Activated CD8-positive, alpha-beta T cell treated with anti-CD3 and anti-CD28 coated beads, Interleukin-2, amount 10 ng/mL, durations not matched to agents 7 days and 5 days (primary cell): ENCODE results near the gene AKT3. TPM values are rescaled to one million over a fixed set of nuclear protein-coding genes. Genes with fewer than 3 reads are reported as not detected.
"Not testable (repeated sequence)": the region's sequence is repeated elsewhere in the genome, so short reads cannot be mapped to it uniquely, and the experiment has no call there.

Experiments used
- ATAC-seq: fragments of 150-1000 bp; cut with Tn5 transposase; one replicate; pipeline ENCODE4 v1.10.0; 2021; ENCODE audit warnings: moderate library complexity
- CTCF ChIA-PET: fragments of 350-600 bp; sonication (Branson Sonifier 250); formaldehyde crosslinking; loops from one replicate; lab custom pipeline; 2021; ENCODE audit warnings: antibody characterized with exemption; lab: Charles Lee
- POLR2A ChIA-PET: fragments of 350-600 bp; sonication (Branson Sonifier 250); formaldehyde crosslinking; loops from one replicate; lab custom pipeline; 2021; ENCODE audit warnings: antibody characterized with exemption; lab: Charles Lee
- DNase-seq: peaks from one replicate; pipeline ENCODE4 v3.0.0-alpha.2; 2020
- H3K27ac Mint-ChIP-seq: one replicate; pipeline ENCODE4 v1.8.0; 2021; ENCODE audit warnings: mild to moderate bottlenecking, mixed read lengths
- H3K27me3 Mint-ChIP-seq: one replicate; pipeline ENCODE4 v1.8.0; 2021; ENCODE audit warnings: low read depth, mixed read lengths
- H3K36me3 Mint-ChIP-seq: one replicate; pipeline ENCODE4 v1.8.0; 2021; ENCODE audit warnings: low read depth, mixed read lengths
- H3K4me1 Mint-ChIP-seq: one replicate; pipeline ENCODE4 v1.8.0; 2021; ENCODE audit warnings: low read depth, mixed read lengths
- H3K4me3 Mint-ChIP-seq: one replicate; pipeline ENCODE4 v1.8.0; 2021; ENCODE audit warnings: mild to moderate bottlenecking, mixed read lengths
- H3K9me3 Mint-ChIP-seq: one replicate; pipeline ENCODE4 v1.8.0; 2022; ENCODE audit warnings: mixed read lengths; ENCODE audit not compliant: insufficient read depth
- total RNA-seq, 2 experiments: library from RNA; stranded (reverse); gene quantifications; one replicate each; pipeline ENCODE4 v1.2.3, GENCODE V29; 2021

AKT3 gene
- 10 to 100 TPM; 23.9 to 25.2 TPM for total RNA-seq

- no peak for DNase-seq
- ATAC-seq = peak; percentile 74
- peak within 1 kb of the TSS; percentile 82 for H3K27ac Mint-ChIP-seq
- no peaks in the 10 kb centered on the region for H3K9me3 Mint-ChIP-seq
- H3K4me3 Mint-ChIP-seq = peak within 1 kb of the TSS; percentile 86
- ChIA-PET CTCF (no interaction called here), POLR2A (interaction anchor here (0.6 to 1.2 kb wide), 3 partner anchors 67 to 596 kb away, joined by 3 read pairs; no protein-coding TSS in a partner anchor)
- peaks cover 6% of the 10 kb centered on the region for H3K27me3 Mint-ChIP-seq
- peaks cover 27% of the 10 kb centered on the region for H3K4me1 Mint-ChIP-seq
- H3K36me3 Mint-ChIP-seq = peaks cover 5% of the 10 kb centered on the region
Measured at GRCh38 chr1:243850202-243850451, at the start of gene AKT3. Gene AKT3, minus strand, starts transcription at chr1:243850243. Its CDS starts 7,073 bp downstream, at chr1:243843170.

DNA sequence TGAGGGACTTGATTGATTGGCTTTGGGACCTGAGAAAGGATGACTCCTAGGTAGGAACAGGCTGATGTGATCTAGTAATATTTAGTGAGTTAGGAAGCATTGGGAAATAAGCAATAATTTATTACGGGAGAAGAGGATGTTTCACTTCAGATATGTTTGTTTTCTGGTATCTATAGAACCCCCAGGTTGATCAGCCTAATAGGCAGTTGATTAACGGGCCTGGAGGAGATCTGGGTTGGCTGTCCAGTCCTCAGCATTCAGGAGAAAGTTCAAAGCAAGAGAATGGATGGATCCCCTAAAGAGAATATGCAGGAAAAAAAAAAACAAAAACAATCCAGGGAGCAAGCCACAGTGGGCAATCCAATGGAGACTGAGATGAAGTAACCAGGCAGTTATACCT is 48.2 kb upstream of the AKT3 start:
- no peak for ATAC-seq
- no peaks in the 10 kb centered on the region for H3K9me3 Mint-ChIP-seq
- no peak for DNase-seq
- no peak overlapping the region for H3K4me3 Mint-ChIP-seq
- POLR2A ChIA-PET = no interaction called here
- H3K27ac Mint-ChIP-seq = no peak overlapping the region
- CTCF ChIA-PET = no interaction called here
- no peaks in the 10 kb centered on the region for H3K36me3 Mint-ChIP-seq
- no peaks in the 10 kb centered on the region for H3K4me1 Mint-ChIP-seq
- no peaks in the 10 kb centered on the region for H3K27me3 Mint-ChIP-seq

DNA sequence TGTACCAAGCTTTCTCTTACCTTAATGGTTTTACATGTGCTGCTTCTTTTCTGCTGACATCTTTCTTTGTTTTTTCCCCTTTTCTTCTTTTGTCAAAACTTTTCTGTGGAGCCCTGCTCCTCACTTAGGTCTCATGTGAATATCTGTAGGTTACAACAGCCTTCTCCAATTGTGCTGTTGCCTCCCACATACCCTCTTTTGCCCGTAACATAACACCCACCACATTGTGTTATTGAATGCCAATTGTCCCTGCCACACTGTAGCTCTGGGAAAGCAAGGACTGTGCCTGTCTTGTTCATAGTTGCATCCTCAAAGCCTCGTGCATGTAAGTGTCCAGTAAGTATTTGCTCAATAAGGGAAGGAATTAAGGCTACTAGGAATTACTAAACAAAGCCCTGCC is 46.3 kb upstream of the AKT3 start:
- no peaks in the 10 kb centered on the region for H3K36me3 Mint-ChIP-seq
- no peak overlapping the region for H3K27ac Mint-ChIP-seq
- no peaks in the 10 kb centered on the region for H3K9me3 Mint-ChIP-seq
- ATAC-seq = no peak
- CTCF ChIA-PET = no interaction called here
- no peak for DNase-seq
- H3K27me3 Mint-ChIP-seq = no peaks in the 10 kb centered on the region
- H3K4me1 Mint-ChIP-seq = no peaks in the 10 kb centered on the region
- POLR2A ChIA-PET = no interaction called here
- no peak overlapping the region for H3K4me3 Mint-ChIP-seq

DNA sequence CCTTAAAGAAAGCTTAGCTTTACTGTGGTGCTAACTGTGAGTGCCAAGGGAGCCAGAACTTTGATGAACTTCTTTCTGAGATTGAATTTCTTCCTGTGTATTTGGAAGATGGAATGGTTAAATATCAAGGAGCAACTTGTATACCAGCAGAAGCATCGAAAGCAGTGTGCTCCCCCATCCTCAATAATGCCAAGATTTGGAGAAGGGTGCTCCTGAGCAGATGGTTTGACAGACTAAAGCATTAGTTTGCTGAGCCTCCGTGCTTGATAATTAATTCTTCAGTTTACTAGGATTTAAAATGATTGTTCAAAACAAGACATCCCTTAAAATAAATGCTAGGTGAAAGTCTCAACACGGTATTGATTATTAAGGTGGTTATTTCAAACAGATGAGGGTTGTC is 42.4 kb upstream of the AKT3 start:
- DNase-seq (no peak), ATAC-seq (no peak)
- Mint-ChIP-seq H3K27ac (no peak overlapping the region), H3K9me3 (no peaks in the 10 kb centered on the region), H3K4me3 (no peak overlapping the region), H3K36me3 (no peaks in the 10 kb centered on the region), H3K4me1 (no peaks in the 10 kb centered on the region), H3K27me3 (peaks cover 6% of the 10 kb centered on the region)
- ChIA-PET POLR2A (no interaction called here), CTCF (no interaction called here)

DNA sequence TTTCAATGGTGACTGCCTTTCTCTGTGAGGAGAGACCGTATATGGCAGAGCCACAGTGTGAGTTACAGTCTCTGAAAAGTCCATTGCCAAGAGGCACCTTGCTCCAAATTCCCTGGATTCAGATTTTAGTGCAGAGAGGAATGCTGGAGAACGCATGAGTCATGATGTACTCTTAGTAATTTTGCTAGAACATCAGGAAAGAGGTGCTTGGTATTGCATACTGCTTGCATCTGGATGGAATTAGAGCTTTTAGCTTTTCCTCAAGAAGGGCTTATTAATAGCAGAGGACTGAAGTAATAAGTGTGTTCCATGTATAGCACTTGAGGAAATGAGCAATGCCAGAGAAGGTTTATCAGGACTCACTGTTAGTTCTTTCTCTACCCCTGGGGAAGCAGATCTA is 40.5 kb upstream of the AKT3 start:
- H3K4me1 Mint-ChIP-seq = no peaks in the 10 kb centered on the region
- no peak for DNase-seq
- POLR2A ChIA-PET = no interaction called here
- ATAC-seq = no peak
- no peak overlapping the region for H3K4me3 Mint-ChIP-seq
- CTCF ChIA-PET = no interaction called here
- no peak overlapping the region for H3K27ac Mint-ChIP-seq
- no peaks in the 10 kb centered on the region for H3K36me3 Mint-ChIP-seq
- H3K9me3 Mint-ChIP-seq = no peaks in the 10 kb centered on the region
- peaks cover 6% of the 10 kb centered on the region for H3K27me3 Mint-ChIP-seq

GRCh38 chr1:243885806-243886205 is 35.8 kb upstream of the AKT3 start:
- Mint-ChIP-seq H3K4me1 (no peaks in the 10 kb centered on the region), H3K36me3 (no peaks in the 10 kb centered on the region), H3K4me3 (no peak overlapping the region), H3K9me3 (no peaks in the 10 kb centered on the region), H3K27ac (no peak overlapping the region), H3K27me3 (peaks cover 6% of the 10 kb centered on the region)
- DNase-seq (no peak), ATAC-seq (no peak)
- CTCF ChIA-PET = interaction anchor here (1.0 kb wide), 1 partner anchor 19 kb away, joined by 3 read pairs; no protein-coding TSS in a partner anchor
- POLR2A ChIA-PET = no interaction called here

- ChIA-PET POLR2A (no interaction called here), CTCF (no interaction called here)
- Mint-ChIP-seq H3K36me3 (no peaks in the 10 kb centered on the region), H3K27ac (no peak overlapping the region), H3K9me3 (no peaks in the 10 kb centered on the region), H3K4me3 (no peak overlapping the region), H3K27me3 (no peaks in the 10 kb centered on the region), H3K4me1 (no peaks in the 10 kb centered on the region)
- ATAC-seq (no peak), DNase-seq (no peak)
Measured at GRCh38 chr1:243884603-243885002, 34.6 kb upstream of the AKT3 start.

- no peaks in the 10 kb centered on the region for H3K36me3 Mint-ChIP-seq
- H3K27ac Mint-ChIP-seq = no peak overlapping the region
- POLR2A ChIA-PET = no interaction called here
- no peaks in the 10 kb centered on the region for H3K9me3 Mint-ChIP-seq
- H3K4me3 Mint-ChIP-seq = no peak overlapping the region
- no peaks in the 10 kb centered on the region for H3K4me1 Mint-ChIP-seq
- DNase-seq = no peak
- no peaks in the 10 kb centered on the region for H3K27me3 Mint-ChIP-seq
- ATAC-seq = no peak
- CTCF ChIA-PET = no interaction called here
Measured at GRCh38 chr1:243883551-243883950, 33.5 kb upstream of the AKT3 start.

- H3K27ac Mint-ChIP-seq = no peak overlapping the region
- no peaks in the 10 kb centered on the region for H3K4me1 Mint-ChIP-seq
- no peak for DNase-seq
- H3K9me3 Mint-ChIP-seq = no peaks in the 10 kb centered on the region
- H3K36me3 Mint-ChIP-seq = no peaks in the 10 kb centered on the region
- CTCF ChIA-PET = no interaction called here
- no peaks in the 10 kb centered on the region for H3K27me3 Mint-ChIP-seq
- H3K4me3 Mint-ChIP-seq = no peak overlapping the region
- POLR2A ChIA-PET = no interaction called here
- ATAC-seq = no peak
Measured at GRCh38 chr1:243882276-243882675, 32.2 kb upstream of the AKT3 start.

- H3K4me1 Mint-ChIP-seq, H3K27ac Mint-ChIP-seq, ATAC-seq, H3K27me3 Mint-ChIP-seq, H3K4me3 Mint-ChIP-seq, H3K36me3 Mint-ChIP-seq, H3K9me3 Mint-ChIP-seq, POLR2A ChIA-PET, CTCF ChIA-PET, DNase-seq: not testable (repeated sequence)
Measured at GRCh38 chr1:243877058-243877457, 27.0 kb upstream of the AKT3 start.

GRCh38 chr1:243855616-243856318 is 5.7 kb upstream of the AKT3 start:
- Mint-ChIP-seq H3K27me3 (peaks cover 16% of the 10 kb centered on the region), H3K36me3 (no peaks in the 10 kb centered on the region), H3K4me3 (no peak overlapping the region), H3K9me3 (no peaks in the 10 kb centered on the region), H3K27ac (no peak overlapping the region), H3K4me1 (peaks cover 14% of the 10 kb centered on the region)
- ChIA-PET POLR2A (no interaction called here), CTCF (interaction anchor here (0.8 to 1.1 kb wide), 2 partner anchors 61 to 512 kb away, joined by 3 read pairs; no protein-coding TSS in a partner anchor)
- no peak for DNase-seq
- ATAC-seq = no peak

DNA sequence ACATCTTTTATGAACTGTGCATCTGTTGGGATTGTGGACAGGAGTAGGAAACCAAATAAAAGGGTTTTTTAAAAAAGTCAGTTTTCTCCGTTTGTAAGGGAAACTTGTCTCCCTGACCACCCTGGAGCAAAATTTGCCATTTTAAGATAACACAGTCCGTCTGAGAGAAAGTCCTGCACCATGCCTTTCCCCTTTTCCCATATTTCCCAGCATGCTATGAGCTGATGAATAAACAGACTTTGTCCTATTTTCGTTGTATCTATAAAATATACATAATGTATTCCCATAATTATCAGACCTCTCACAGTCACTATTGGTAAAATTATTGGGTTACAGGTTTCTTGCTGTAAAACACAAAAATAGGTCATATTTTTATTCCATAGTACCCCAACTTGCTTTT is 1.7 kb upstream of the AKT3 start:
- no peak for ATAC-seq
- POLR2A ChIA-PET = no interaction called here
- CTCF ChIA-PET = no interaction called here
- H3K4me1 Mint-ChIP-seq = peaks cover 25% of the 10 kb centered on the region
- H3K36me3 Mint-ChIP-seq = peaks cover 5% of the 10 kb centered on the region
- no peak overlapping the region for H3K27ac Mint-ChIP-seq
- H3K27me3 Mint-ChIP-seq = peaks cover 6% of the 10 kb centered on the region
- H3K4me3 Mint-ChIP-seq = peak overlapping the region; percentile 86
- H3K9me3 Mint-ChIP-seq = no peaks in the 10 kb centered on the region
- DNase-seq = no peak

- Mint-ChIP-seq H3K36me3 (peaks cover 5% of the 10 kb centered on the region), H3K27me3 (peaks cover 6% of the 10 kb centered on the region), H3K27ac (peak overlapping the region; percentile 80), H3K4me1 (peaks cover 25% of the 10 kb centered on the region), H3K4me3 (peak overlapping the region; percentile 86), H3K9me3 (no peaks in the 10 kb centered on the region)
- ChIA-PET CTCF (no interaction called here), POLR2A (no interaction called here)
- DNase-seq = no peak
- ATAC-seq = no peak
Measured at GRCh38 chr1:243851257-243851756, 1.3 kb upstream of the AKT3 start.
